Epithelial cell of proximal tubule (primary cell): ENCODE measurements around the gene AGBL5. TPM values are rescaled to one million over a fixed set of nuclear protein-coding genes. Genes with fewer than 3 reads are reported as not detected.

ENCODE experiments used
- DNase-seq: peaks from one replicate; pipeline ENCODE4 v3.0.0-alpha.2; 2011; ENCODE audit warnings: low read depth
- H3K4me3 ChIP-seq: 2 replicates; pipeline ENCODE4 v1.5.1; 2011; ENCODE audit warnings: low read depth, mild to moderate bottlenecking, low read length
- total RNA-seq: library from RNA; depleted of rRNA; stranded (reverse); fragments of >200 nt; gene quantifications from 2 replicates; pipeline ENCODE4 v1.2.3, GENCODE V29; 2015
- TF ChIP-seq, protein P1 (sequence below): conservative IDR thresholded peaks from 2 replicates; pipeline ENCODE4 v1.5.1; 2012; ENCODE audit warnings: low read depth, mild to moderate bottlenecking, low read length

The AGBL5 gene
- total RNA-seq, 1 donor from 2014 or later, result 17.0 TPM

DNA sequence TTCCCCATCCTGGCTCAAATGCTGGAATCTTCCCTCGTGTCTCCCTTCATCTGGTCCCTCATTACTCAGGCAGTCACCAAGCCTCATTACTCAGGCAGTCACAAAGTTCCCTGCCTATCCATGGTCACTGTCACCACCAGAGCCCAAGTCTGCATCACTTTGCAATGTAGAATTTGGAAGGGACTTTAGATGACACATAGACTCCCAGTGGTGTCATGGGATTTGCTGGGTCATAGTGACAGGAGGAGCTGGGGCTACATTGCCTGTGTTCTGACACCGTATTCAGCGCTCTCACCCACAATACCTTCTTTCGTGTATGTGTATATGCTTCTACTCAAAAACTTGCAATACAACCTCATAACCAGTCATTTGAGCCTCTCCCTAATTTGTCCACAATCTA lies 24.9 kb downstream of the AGBL5 start:
- no peak overlapping the region for H3K4me3 ChIP-seq
- TF ChIP-seq, protein P1, sequence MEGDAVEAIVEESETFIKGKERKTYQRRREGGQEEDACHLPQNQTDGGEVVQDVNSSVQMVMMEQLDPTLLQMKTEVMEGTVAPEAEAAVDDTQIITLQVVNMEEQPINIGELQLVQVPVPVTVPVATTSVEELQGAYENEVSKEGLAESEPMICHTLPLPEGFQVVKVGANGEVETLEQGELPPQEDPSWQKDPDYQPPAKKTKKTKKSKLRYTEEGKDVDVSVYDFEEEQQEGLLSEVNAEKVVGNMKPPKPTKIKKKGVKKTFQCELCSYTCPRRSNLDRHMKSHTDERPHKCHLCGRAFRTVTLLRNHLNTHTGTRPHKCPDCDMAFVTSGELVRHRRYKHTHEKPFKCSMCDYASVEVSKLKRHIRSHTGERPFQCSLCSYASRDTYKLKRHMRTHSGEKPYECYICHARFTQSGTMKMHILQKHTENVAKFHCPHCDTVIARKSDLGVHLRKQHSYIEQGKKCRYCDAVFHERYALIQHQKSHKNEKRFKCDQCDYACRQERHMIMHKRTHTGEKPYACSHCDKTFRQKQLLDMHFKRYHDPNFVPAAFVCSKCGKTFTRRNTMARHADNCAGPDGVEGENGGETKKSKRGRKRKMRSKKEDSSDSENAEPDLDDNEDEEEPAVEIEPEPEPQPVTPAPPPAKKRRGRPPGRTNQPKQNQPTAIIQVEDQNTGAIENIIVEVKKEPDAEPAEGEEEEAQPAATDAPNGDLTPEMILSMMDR, result no peak
- no peak for DNase-seq

- TF ChIP-seq, protein P1, result no peak
- no peak overlapping the region for H3K4me3 ChIP-seq
- DNase-seq, result no peak
Measured at GRCh38 chr2:27077231-27077630, 25.8 kb downstream of the AGBL5 start.

GRCh38 chr2:27078267-27079194 lies 27.1 kb downstream of the AGBL5 start, which contains the start of gene EMILIN1:
TSS of gene EMILIN1 (plus strand) at chr2:27078615. CDS start at chr2:27079066, 451 bp downstream.
- no peak for DNase-seq
- TF ChIP-seq, protein P1, result no peak
- no peak within 1 kb of the TSS for H3K4me3 ChIP-seq

GRCh38 chr2:27079233-27080139 lies 28.0 kb downstream of the AGBL5 start:
- TF ChIP-seq, protein P1, result no peak
- H3K4me3 ChIP-seq, result no peak overlapping the region
- DNase-seq, result no peak

DNA sequence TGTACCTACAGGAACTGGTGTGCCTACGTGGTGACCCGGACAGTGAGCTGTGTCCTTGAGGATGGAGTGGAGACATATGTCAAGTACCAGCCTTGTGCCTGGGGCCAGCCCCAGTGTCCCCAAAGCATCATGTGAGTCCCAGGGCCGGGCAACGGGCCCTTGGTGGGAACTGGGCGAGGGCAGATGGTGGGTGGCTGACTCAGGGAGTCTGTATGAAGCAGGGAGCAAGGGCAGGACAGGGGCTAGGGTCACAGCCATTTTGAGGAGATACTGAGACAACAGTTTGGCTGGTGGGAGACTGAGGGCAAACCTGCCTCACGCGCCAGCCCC lies 28.6 kb downstream of the AGBL5 start:
- TF ChIP-seq, protein P1, result no peak
- no peak overlapping the region for H3K4me3 ChIP-seq
- no peak for DNase-seq

DNA sequence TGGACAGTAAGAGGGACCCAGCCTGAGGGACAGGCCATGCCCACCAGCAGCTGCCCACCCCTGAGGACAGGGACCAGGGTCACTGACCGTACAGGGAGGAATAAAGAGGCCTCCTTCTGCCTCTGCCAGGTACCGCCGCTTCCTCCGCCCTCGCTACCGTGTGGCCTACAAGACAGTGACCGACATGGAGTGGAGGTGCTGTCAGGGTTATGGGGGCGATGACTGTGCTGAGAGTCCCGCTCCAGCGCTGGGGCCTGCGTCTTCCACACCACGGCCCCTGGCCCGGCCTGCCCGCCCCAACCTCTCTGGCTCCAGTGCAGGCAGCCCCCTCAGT lies 29.1 kb downstream of the AGBL5 start:
- TF ChIP-seq, protein P1, result no peak
- DNase-seq, result no peak
- H3K4me3 ChIP-seq, result no peak overlapping the region
